HG03025 (cell line): Measurements from ENCODE around the gene CSNK1G1.
"Not testable (repeated sequence)": the region's sequence is repeated elsewhere in the genome, so short reads cannot be mapped to it uniquely, and the experiment has no call there.

Source experiments
- ATAC-seq: cut with Tn5 transposase; IDR thresholded peaks from one replicate; pipeline ENCODE4 v1.9.1; 2021; ENCODE audit warnings: mild to moderate bottlenecking, moderate library complexity; ENCODE audit not compliant: unreplicated experiment, low FRiP score

The CSNK1G1 gene

GRCh38 chr15:64351265-64351664 is 4.7 kb downstream of the CSNK1G1 start:
- no peak for ATAC-seq

GRCh38 chr15:64349375-64349774 is 6.6 kb downstream of the CSNK1G1 start:
- ATAC-seq, result no peak

GRCh38 chr15:64348455-64348854 is 7.5 kb downstream of the CSNK1G1 start:
- no peak for ATAC-seq

GRCh38 chr15:64346242-64346641 is 9.7 kb downstream of the CSNK1G1 start:
- ATAC-seq, result not testable (repeated sequence)

GRCh38 chr15:64344651-64345294 is 11.2 kb downstream of the CSNK1G1 start:
- ATAC-seq, result no peak

- no peak for ATAC-seq
These were observed 12.1 kb downstream of the CSNK1G1 start for GRCh38 chr15:64343841-64344240.

GRCh38 chr15:64343222-64343621 is 12.8 kb downstream of the CSNK1G1 start:
- ATAC-seq, result no peak

- ATAC-seq, result no peak
These were observed 14.0 kb downstream of the CSNK1G1 start for GRCh38 chr15:64341961-64342360.

GRCh38 chr15:64340355-64340754 is 15.6 kb downstream of the CSNK1G1 start:
- ATAC-seq, result no peak

GRCh38 chr15:64337761-64338160 is 18.2 kb downstream of the CSNK1G1 start:
- ATAC-seq, result no peak

- ATAC-seq, result no peak
These were observed 21.7 kb downstream of the CSNK1G1 start for GRCh38 chr15:64333986-64334929.

- ATAC-seq, result no peak
These were observed 22.5 kb downstream of the CSNK1G1 start for GRCh38 chr15:64333516-64333915.

GRCh38 chr15:64331668-64332067 is 24.3 kb downstream of the CSNK1G1 start:
- not testable (repeated sequence) for ATAC-seq

GRCh38 chr15:64326975-64327374 is 29.0 kb downstream of the CSNK1G1 start:
- ATAC-seq, result not testable (repeated sequence)

GRCh38 chr15:64326458-64326857 is 29.5 kb downstream of the CSNK1G1 start:
- not testable (repeated sequence) for ATAC-seq

GRCh38 chr15:64324165-64324877 is 31.7 kb downstream of the CSNK1G1 start:
- ATAC-seq, result no peak

- ATAC-seq, result no peak
These were observed 40.8 kb downstream of the CSNK1G1 start for GRCh38 chr15:64315216-64315615.

- ATAC-seq, result no peak
These were observed 41.5 kb downstream of the CSNK1G1 start for GRCh38 chr15:64314456-64314855.

GRCh38 chr15:64311566-64311965 is 44.4 kb downstream of the CSNK1G1 start:
- no peak for ATAC-seq

- ATAC-seq, result no peak
These were observed 45.9 kb downstream of the CSNK1G1 start for GRCh38 chr15:64310036-64310435.

- ATAC-seq, result no peak
These were observed 50.7 kb downstream of the CSNK1G1 start for GRCh38 chr15:64305261-64305660.
